ENCODE measurements around the gene LENEP.

DNA sequence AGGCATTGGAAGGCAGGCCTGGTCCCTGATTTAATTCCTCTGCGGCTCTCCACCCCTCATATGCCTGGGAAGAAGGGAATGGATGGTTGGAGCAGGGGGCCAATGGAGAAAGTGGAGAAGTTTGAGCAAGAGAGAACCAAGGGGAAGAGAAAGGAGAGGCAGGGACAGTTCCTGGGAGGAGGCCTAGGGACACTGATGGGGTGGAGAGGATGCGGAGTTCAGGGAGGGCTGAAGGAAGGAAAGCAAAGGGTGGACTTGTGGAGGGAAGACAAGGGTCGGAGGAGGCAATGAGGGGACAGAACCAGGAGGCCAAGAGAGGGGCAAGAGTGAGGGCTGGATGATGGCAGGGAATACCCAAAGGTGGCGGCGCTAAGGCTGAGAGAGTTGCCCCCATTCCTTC, 16.4 kb downstream of the LENEP start:
- TF ChIP-seq, protein P1, sequence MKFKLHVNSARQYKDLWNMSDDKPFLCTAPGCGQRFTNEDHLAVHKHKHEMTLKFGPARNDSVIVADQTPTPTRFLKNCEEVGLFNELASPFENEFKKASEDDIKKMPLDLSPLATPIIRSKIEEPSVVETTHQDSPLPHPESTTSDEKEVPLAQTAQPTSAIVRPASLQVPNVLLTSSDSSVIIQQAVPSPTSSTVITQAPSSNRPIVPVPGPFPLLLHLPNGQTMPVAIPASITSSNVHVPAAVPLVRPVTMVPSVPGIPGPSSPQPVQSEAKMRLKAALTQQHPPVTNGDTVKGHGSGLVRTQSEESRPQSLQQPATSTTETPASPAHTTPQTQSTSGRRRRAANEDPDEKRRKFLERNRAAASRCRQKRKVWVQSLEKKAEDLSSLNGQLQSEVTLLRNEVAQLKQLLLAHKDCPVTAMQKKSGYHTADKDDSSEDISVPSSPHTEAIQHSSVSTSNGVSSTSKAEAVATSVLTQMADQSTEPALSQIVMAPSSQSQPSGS (IDR thresholded peaks at IDR 0.05; ENCODE audit: low read length) = no peak
- no peak for TF ChIP-seq YY1 (IDR thresholded peaks at IDR 0.05; ENCODE audit: low read depth, low read length)
- no peak for TF ChIP-seq CHD2 (IDR thresholded peaks at IDR 0.05; ENCODE audit: low read length)
- TF ChIP-seq CBX8 (IDR thresholded peaks at IDR 0.05; ENCODE audit: borderline replicate concordance, low read depth, low read length) = no peak
- no peak for TF ChIP-seq HDAC6 (IDR thresholded peaks at IDR 0.05; ENCODE audit: low read depth, low read length)
- TF ChIP-seq POLR2AphosphoS5 (IDR thresholded peaks at IDR 0.05; ENCODE audit: low read depth, low read length) = no peak
- no peak for TF ChIP-seq ZNF274 (IDR thresholded peaks at IDR 0.05; ENCODE audit: borderline replicate concordance, extremely low read depth, low read length)
